Choroid plexus epithelial cell (primary cell): Measurements from ENCODE around the gene EIF4B.
"Not testable (repeated sequence)": the region's sequence is repeated elsewhere in the genome, so short reads cannot be mapped to it uniquely, and the experiment has no call there.

ENCODE experiments used
- DNase-seq: peaks from one replicate; pipeline ENCODE4 v3.0.0-alpha.2; 2010; ENCODE audit warnings: low read depth
- H3K4me3 ChIP-seq: 2 replicates; pipeline ENCODE4 v1.5.1; 2011; ENCODE audit warnings: low read depth, mild to moderate bottlenecking, control low read depth, low read length, moderate library complexity
- TF ChIP-seq, protein P1 (sequence below): conservative IDR thresholded peaks from 2 replicates; pipeline ENCODE4 v1.5.1; 2011; ENCODE audit warnings: low read depth, mild to moderate bottlenecking, control low read depth, inconsistent platforms, low read length, moderate library complexity

The EIF4B gene

DNA sequence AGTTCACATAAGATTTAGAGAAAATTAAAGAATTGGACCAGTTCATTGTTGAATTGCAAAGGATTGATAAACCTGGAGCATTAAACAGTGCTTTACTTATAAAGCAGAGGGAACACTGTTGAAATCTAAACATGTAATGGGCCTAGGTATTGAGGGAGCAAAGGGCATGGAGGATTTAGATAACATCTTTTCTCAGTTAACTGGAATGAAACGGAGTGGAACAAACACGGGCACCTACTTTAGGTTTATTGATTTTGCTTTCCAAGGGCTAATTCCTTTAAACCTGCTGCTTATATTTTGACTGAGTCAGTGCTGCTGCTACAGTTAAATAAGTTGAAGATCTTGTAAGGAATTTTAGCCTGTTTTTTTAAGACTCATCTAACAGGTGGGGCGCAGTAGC lies 5.6 kb downstream of the EIF4B start:
- H3K4me3 ChIP-seq = no peak overlapping the region
- TF ChIP-seq, protein P1, sequence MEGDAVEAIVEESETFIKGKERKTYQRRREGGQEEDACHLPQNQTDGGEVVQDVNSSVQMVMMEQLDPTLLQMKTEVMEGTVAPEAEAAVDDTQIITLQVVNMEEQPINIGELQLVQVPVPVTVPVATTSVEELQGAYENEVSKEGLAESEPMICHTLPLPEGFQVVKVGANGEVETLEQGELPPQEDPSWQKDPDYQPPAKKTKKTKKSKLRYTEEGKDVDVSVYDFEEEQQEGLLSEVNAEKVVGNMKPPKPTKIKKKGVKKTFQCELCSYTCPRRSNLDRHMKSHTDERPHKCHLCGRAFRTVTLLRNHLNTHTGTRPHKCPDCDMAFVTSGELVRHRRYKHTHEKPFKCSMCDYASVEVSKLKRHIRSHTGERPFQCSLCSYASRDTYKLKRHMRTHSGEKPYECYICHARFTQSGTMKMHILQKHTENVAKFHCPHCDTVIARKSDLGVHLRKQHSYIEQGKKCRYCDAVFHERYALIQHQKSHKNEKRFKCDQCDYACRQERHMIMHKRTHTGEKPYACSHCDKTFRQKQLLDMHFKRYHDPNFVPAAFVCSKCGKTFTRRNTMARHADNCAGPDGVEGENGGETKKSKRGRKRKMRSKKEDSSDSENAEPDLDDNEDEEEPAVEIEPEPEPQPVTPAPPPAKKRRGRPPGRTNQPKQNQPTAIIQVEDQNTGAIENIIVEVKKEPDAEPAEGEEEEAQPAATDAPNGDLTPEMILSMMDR = no peak
- no peak for DNase-seq

DNA sequence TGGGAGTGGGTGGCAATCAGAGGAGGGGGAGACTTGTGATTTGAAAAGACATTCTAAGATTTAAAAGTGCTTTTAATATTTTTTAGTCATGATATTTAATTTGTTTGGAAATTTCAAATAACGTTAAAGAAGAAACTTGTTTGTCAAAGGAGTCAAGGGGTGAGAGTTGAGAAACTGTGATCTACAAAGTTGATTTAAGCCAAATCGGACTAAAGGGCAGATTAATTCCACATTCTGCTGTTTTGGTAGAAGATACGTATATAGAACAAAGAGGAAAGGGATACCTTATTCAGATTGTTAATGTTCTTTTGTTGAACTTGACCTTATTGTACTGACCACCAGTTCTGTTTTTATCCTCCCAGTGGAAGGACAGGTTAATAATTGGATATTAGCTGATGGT lies 6.7 kb downstream of the EIF4B start:
- TF ChIP-seq, protein P1 = no peak
- H3K4me3 ChIP-seq = no peak overlapping the region
- no peak for DNase-seq

- H3K4me3 ChIP-seq = no peak overlapping the region
- no peak for DNase-seq
- TF ChIP-seq, protein P1 = no peak
Observed at GRCh38 chr12:53014709-53015108, 8.5 kb downstream of the EIF4B start.

- no peak for DNase-seq
- no peak overlapping the region for H3K4me3 ChIP-seq
- TF ChIP-seq, protein P1 = no peak
Observed at GRCh38 chr12:53025250-53025649, 19.0 kb downstream of the EIF4B start.

DNA sequence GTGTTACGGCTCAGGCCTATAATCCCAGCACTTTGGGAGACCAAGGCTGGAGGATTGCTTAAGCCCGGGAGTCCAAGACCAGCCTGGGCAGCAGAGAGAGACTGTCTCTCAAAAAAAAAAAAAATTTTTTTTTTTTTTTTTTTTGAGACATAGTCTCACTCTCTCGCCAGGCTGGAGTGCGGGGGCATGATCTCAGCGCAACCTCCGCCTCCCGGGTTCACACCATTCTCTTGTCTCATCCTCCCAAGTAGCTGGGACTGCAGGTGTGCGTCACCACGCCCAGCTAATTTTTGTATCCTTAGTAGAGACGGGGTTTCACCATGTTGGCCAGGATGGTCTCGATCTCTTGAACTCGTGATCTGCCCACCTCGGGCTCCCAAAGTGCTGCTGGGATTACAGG lies 20.8 kb downstream of the EIF4B start:
- not testable (repeated sequence) for DNase-seq, H3K4me3 ChIP-seq

DNA sequence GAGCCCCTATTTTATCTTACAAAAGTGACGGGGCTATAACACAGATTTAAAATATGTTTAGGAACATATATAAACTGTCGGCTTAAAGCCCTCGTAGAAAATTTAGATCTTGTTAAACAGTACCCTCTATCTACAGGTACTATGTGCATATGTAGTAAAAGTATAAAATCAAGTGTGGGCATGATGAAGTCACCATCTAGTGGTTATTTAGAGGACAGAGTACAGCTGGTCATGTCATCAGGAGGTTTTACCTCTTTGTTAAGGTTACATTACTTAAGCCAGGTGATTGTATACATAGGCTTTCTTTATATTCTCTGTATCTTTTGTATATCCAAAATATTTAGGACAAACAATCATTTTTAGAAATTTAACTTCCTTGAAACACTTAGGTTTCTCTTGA lies 25.4 kb downstream of the EIF4B start:
- no peak overlapping the region for H3K4me3 ChIP-seq
- DNase-seq = no peak
- TF ChIP-seq, protein P1 = no peak

DNA sequence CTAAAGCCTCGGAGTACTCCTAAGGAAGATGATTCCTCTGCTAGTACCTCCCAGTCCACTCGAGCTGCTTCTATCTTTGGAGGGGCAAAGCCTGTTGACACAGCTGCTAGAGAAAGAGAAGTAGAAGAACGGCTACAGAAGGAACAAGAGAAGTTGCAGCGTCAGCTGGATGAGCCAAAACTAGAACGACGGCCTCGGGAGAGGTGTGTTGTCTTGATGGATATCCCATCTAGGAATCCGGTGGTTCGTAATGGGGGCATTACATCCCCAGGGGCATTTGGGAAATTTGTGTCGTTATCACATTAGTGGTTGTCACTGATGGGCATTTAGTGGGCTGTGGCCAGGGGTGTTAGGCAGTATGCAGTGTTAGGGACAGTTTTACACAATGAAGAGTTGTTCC lies 27.6 kb downstream of the EIF4B start:
- not testable (repeated sequence) for H3K4me3 ChIP-seq, DNase-seq

GRCh38 chr12:53034459-53034858 lies 28.2 kb downstream of the EIF4B start:
- DNase-seq = peak; percentile 31
- no peak overlapping the region for H3K4me3 ChIP-seq
- TF ChIP-seq, protein P1 = no peak
